ENCODE data around the gene SLC37A1.
"Not testable (repeated sequence)": the region's sequence is repeated elsewhere in the genome, so short reads cannot be mapped to it uniquely, and the experiment has no call there.

The SLC37A1 gene

GRCh38 chr21:42513151-42513984, at the start of gene SLC37A1:
Gene SLC37A1, plus strand, starts transcription at chr21:42513852. Its CDS starts 4,603 bp downstream, at chr21:42518455.
- no peak for DNase-seq (ENCODE audit: extremely low read depth in 1 of 2, low read depth in 1 of 2)

GRCh38 chr21:42463861-42464515, 49.7 kb upstream of the SLC37A1 start:
- DNase-seq (ENCODE audit: extremely low read depth in 1 of 2, low read depth in 1 of 2), result peak; percentile 27 to 66

- no peak for DNase-seq (ENCODE audit: extremely low read depth in 1 of 2, low read depth in 1 of 2)
Observed at GRCh38 chr21:42465008-42465802, 48.4 kb upstream of the SLC37A1 start.

- no peak for DNase-seq (ENCODE audit: extremely low read depth in 1 of 2, low read depth in 1 of 2)
Observed at GRCh38 chr21:42465803-42466127, 47.9 kb upstream of the SLC37A1 start.

GRCh38 chr21:42466700-42467099, 47.0 kb upstream of the SLC37A1 start:
- no peak for DNase-seq (ENCODE audit: extremely low read depth in 1 of 2, low read depth in 1 of 2)

- no peak for DNase-seq (ENCODE audit: extremely low read depth in 1 of 2, low read depth in 1 of 2)
Observed at GRCh38 chr21:42467140-42467983, 46.3 kb upstream of the SLC37A1 start.

GRCh38 chr21:42468491-42469131, 45.0 kb upstream of the SLC37A1 start:
- DNase-seq (ENCODE audit: extremely low read depth in 1 of 2, low read depth in 1 of 2), result no peak

- no peak for DNase-seq (ENCODE audit: extremely low read depth in 1 of 2, low read depth in 1 of 2)
Observed at GRCh38 chr21:42469272-42469671, 44.4 kb upstream of the SLC37A1 start.

- DNase-seq (ENCODE audit: extremely low read depth in 1 of 2, low read depth in 1 of 2), result not testable (repeated sequence)
Observed at GRCh38 chr21:42469726-42470125, 43.9 kb upstream of the SLC37A1 start.

GRCh38 chr21:42471206-42471605, 42.4 kb upstream of the SLC37A1 start:
- no peak for DNase-seq (ENCODE audit: extremely low read depth in 1 of 2, low read depth in 1 of 2)

GRCh38 chr21:42471716-42472330, 41.8 kb upstream of the SLC37A1 start:
- no peak for DNase-seq (ENCODE audit: extremely low read depth in 1 of 2, low read depth in 1 of 2)

GRCh38 chr21:42472521-42472920, 41.1 kb upstream of the SLC37A1 start:
- DNase-seq (ENCODE audit: extremely low read depth in 1 of 2, low read depth in 1 of 2), result no peak

GRCh38 chr21:42473498-42474042, 40.1 kb upstream of the SLC37A1 start:
- no peak for DNase-seq (ENCODE audit: extremely low read depth in 1 of 2, low read depth in 1 of 2)

- DNase-seq (ENCODE audit: extremely low read depth in 1 of 2, low read depth in 1 of 2), result no peak
Observed at GRCh38 chr21:42474043-42474831, 39.4 kb upstream of the SLC37A1 start.

GRCh38 chr21:42475036-42475435, 38.6 kb upstream of the SLC37A1 start:
- no peak for DNase-seq (ENCODE audit: extremely low read depth in 1 of 2, low read depth in 1 of 2)

- no peak for DNase-seq (ENCODE audit: extremely low read depth in 1 of 2, low read depth in 1 of 2)
Observed at GRCh38 chr21:42475526-42476387, 37.9 kb upstream of the SLC37A1 start.

GRCh38 chr21:42476388-42477331, 37.0 kb upstream of the SLC37A1 start:
- DNase-seq (ENCODE audit: extremely low read depth in 1 of 2, low read depth in 1 of 2), result no peak

Data from activated CD8-positive, alpha-beta memory T cell treated with anti-CD3 and anti-CD28 coated beads for 1 hour (primary cell).